ENCODE data around the gene AMY2A.

DNA sequence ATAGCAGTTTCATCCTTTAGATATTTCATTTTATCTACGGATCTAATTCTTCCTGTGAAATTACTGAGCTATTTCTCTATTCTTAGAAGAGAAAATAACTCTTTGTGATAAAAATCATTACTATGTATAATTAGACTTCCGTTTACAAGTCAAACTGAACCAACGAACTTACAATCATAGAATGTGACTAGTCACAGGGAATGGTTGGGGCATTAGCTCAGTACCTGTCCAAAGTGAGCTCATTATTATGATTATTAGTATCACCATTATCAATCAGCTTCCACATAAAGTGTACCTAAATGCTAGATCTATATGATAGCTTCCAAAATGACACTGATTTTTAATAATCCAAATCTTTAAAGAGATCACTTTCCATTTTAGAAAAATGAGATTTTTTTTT is 33.3 kb upstream of the AMY2A start:
- TF ChIP-seq, protein P1, sequence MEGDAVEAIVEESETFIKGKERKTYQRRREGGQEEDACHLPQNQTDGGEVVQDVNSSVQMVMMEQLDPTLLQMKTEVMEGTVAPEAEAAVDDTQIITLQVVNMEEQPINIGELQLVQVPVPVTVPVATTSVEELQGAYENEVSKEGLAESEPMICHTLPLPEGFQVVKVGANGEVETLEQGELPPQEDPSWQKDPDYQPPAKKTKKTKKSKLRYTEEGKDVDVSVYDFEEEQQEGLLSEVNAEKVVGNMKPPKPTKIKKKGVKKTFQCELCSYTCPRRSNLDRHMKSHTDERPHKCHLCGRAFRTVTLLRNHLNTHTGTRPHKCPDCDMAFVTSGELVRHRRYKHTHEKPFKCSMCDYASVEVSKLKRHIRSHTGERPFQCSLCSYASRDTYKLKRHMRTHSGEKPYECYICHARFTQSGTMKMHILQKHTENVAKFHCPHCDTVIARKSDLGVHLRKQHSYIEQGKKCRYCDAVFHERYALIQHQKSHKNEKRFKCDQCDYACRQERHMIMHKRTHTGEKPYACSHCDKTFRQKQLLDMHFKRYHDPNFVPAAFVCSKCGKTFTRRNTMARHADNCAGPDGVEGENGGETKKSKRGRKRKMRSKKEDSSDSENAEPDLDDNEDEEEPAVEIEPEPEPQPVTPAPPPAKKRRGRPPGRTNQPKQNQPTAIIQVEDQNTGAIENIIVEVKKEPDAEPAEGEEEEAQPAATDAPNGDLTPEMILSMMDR (IDR thresholded peaks at IDR 0.05) = no peak
- TF ChIP-seq POLR2A (IDR thresholded peaks at IDR 0.05) (no peak), EP300 (IDR thresholded peaks at IDR 0.05) (no peak)

Measured in gastroesophageal sphincter (tissue), 3 donors.